PC-9 (cell line): ENCODE results near the gene PLEKHA4. TPM values are rescaled to one million over a fixed set of nuclear protein-coding genes. Genes with fewer than 3 reads are reported as not detected.
"Not testable (repeated sequence)": the region's sequence is repeated elsewhere in the genome, so short reads cannot be mapped to it uniquely, and the experiment has no call there.

Source experiments
- BruUV-seq: library from RNA; stranded (reverse); fragments of 400-500 nt; replicated peaks from 2 replicates; lab custom pipeline; 2021; lab: Mats Ljungman, UMichigan
- CTCF ChIA-PET: fragments of 300-600 bp; sonication (Branson Sonifier 250); formaldehyde crosslinking; loops from one replicate; lab custom pipeline; 2022; ENCODE audit warnings: antibody characterized with exemption; lab: Charles Lee
- POLR2A ChIA-PET: fragments of 300-600 bp; sonication (Branson Sonifier 250); formaldehyde crosslinking; loops from one replicate; lab custom pipeline; 2022; ENCODE audit warnings: antibody characterized with exemption; ENCODE audit not compliant: unreplicated experiment; lab: Charles Lee
- DNase-seq, 2 experiments: peaks; one replicate each; pipeline versions ENCODE4 v3.0.0 to v3.0.0-alpha.2; 2015 to 2022; ENCODE audit warnings: mixed read lengths in 1 of 2
- H2AFZ ChIP-seq: fragments of 200-600 bp; sonication (generic); 2 replicates; pipeline ENCODE4 v1.8.1; 2017; ENCODE audit warnings: antibody characterized with exemption
- H3F3A ChIP-seq: fragments of 200-600 bp; sonication (generic); 2 replicates; pipeline ENCODE4 v1.8.1; 2017; ENCODE audit warnings: antibody characterized with exemption, mild to moderate bottlenecking, low read depth; ENCODE audit not compliant: insufficient read depth
- H3K27ac ChIP-seq: fragments of 200-600 bp; sonication (generic); 2 replicates; pipeline ENCODE4 v1.6.1; 2016; ENCODE audit warnings: mixed run types
- H3K27me3 ChIP-seq: fragments of 200-600 bp; sonication (generic); 2 replicates; pipeline ENCODE4 v1.6.1; 2016; ENCODE audit warnings: low read depth, mixed run types; ENCODE audit not compliant: insufficient read depth
- H3K36me3 ChIP-seq: fragments of 200-600 bp; sonication (generic); 2 replicates; pipeline ENCODE4 v1.6.1; 2016; ENCODE audit warnings: low read depth, mixed run types
- H3K4me1 ChIP-seq: fragments of 200-600 bp; sonication (generic); replicated peaks from 2 replicates; pipeline ENCODE4 v1.6.1; 2016; ENCODE audit warnings: mixed run types; ENCODE audit not compliant: insufficient read depth
- H3K4me2 ChIP-seq: fragments of 200-600 bp; sonication (generic); 2 replicates; pipeline ENCODE4 v1.6.1; 2017; ENCODE audit warnings: mixed run types
- H3K4me3 ChIP-seq: fragments of 200-600 bp; sonication (generic); 2 replicates; pipeline ENCODE4 v1.6.1; 2016; ENCODE audit warnings: mixed run types
- H3K79me2 ChIP-seq: fragments of 200-600 bp; sonication (generic); 2 replicates; pipeline ENCODE4 v1.6.1; 2017; ENCODE audit warnings: low read depth, mixed run types
- H3K9me2 ChIP-seq: fragments of 200-600 bp; sonication (generic); 2 replicates; pipeline ENCODE4 v1.8.1; 2017; ENCODE audit warnings: mild to moderate bottlenecking; ENCODE audit not compliant: insufficient read depth
- H3K9me3 ChIP-seq: fragments of 200-600 bp; sonication (generic); 2 replicates; pipeline ENCODE4 v1.8.1; 2016; ENCODE audit warnings: low read depth; ENCODE audit not compliant: insufficient read depth
- H4K20me1 ChIP-seq: fragments of 200-600 bp; sonication (generic); 2 replicates; pipeline ENCODE4 v1.8.1; 2017; ENCODE audit not compliant: insufficient read depth
- CTCF ChIP-seq: fragments of 200-600 bp; sonication (generic); conservative IDR thresholded peaks from 2 replicates; pipeline ENCODE4 v1.6.1; 2017; ENCODE audit warnings: mixed run types, antibody characterized with exemption, mild to moderate bottlenecking, moderate library complexity
- EZH2 ChIP-seq: fragments of 200-600 bp; sonication (generic); IDR thresholded peaks from 2 replicates; pipeline ENCODE4 v1.8.0; 2017; ENCODE audit warnings: antibody characterized with exemption, low read depth
- intact Hi-C: fragments of 100-400 bp; cut with micrococcal nuclease; formaldehyde crosslinking; loops from one replicate; pipeline ENCODE4 v1.10.0; 2022; ENCODE audit not compliant: unreplicated experiment
- total RNA-seq: library from RNA; stranded (reverse); gene quantifications from 2 replicates; pipeline ENCODE4 v1.2.3, GENCODE V29; 2021

The PLEKHA4 gene
- total RNA-seq, 1 experiment from 2014 or later: 0.79 TPM

DNA sequence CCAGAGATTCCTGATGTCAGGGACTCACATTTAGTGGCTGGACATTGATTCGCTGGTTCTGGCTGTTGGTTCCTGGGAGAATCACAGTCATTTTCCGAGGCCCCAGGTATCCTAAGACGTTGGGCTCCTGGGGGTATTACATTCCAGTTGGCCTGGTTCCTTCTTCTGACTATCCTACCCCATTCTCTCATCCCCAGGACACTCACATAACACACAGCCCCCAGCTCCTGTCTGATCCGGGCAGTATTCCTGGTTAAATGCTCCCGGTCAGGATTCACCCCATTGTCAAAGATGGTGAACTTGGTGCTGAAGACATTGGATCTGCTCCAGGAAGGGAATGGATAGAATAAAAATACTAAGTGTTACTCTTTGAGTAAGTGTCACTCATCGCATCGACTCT lies 15.3 kb upstream of the PLEKHA4 start:
- Histone ChIP-seq H3K27ac (no peak overlapping the region), H3K36me3 (peaks cover under 1% of the 10 kb centered on the region; the same call in 1 of the 2 replicates), H3K79me2 (no peaks in the 10 kb centered on the region), H2AFZ (no peak overlapping the region), H3K4me2 (no peak overlapping the region), H3K9me3 (peaks cover 7% of the 10 kb centered on the region; the same call in 1 of the 2 replicates), H3F3A (peaks cover 15% of the 10 kb centered on the region; the same call in 1 of the 2 replicates), H3K9me2 (no peaks in the 10 kb centered on the region), H3K27me3 (no peaks in the 10 kb centered on the region), H3K4me1 (no peaks in the 10 kb centered on the region), H4K20me1 (no peaks in the 10 kb centered on the region), H3K4me3 (no peak overlapping the region)
- POLR2A ChIA-PET: no interaction called here
- no peak for DNase-seq
- TF ChIP-seq EZH2 (no peak), CTCF (no peak)
- BruUV-seq: no TSS peak
- intact Hi-C loops: no loop called here
- CTCF ChIA-PET: no interaction called here

DNA sequence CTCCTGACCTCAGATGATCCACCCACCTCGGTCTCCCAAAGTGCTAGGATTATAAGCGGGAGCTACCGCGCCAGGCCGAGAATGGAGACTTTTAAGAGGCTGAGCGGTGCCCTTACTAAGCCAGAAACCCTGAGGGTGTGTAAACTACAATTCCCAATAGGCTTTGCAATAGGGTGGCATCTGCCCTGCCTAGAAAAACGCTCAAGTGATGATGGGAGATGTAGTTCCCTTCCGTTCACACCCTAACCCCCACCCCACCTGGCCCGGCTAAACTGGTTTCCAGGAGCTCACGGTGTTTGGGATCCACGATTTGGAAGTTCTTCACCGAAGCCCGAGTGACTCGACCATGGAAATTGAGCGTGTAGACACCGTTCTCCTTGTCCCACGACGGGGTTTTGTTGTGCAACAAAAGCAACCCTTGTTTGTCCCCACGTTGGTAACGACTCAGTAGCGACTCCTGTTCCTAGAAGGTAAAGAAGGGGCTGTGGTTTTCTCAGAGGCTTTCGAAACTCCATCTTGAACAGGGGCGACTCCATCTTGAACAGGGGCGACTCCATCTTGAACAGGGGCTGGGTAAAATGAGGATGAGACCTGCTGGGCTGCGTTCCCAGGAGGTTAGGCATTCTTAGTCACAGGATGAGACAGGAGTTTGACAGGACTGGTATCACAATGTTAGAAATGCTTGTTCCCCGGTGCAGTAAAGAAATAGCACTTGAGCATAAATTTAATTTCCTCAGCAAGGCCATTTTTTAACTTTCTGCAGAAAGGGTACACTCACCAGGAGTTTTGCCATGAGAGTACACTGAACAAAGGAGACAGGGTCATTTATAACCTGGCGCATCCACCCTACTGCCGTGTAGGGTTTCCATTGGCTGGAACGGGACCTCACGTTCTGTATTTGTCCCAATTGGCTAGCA lies 13.6 kb upstream of the PLEKHA4 start:
- Histone ChIP-seq H3K4me1 (no peaks in the 10 kb centered on the region), H3K27me3 (no peaks in the 10 kb centered on the region), H4K20me1 (peaks cover 9% of the 10 kb centered on the region), H3K4me3 (no peak overlapping the region), H3K36me3 (peaks cover 5% of the 10 kb centered on the region; the same call in 1 of the 2 replicates), H3K9me3 (peaks cover 7% of the 10 kb centered on the region; the same call in 1 of the 2 replicates), H2AFZ (no peak overlapping the region), H3K27ac (no peak overlapping the region), H3K79me2 (peaks cover 4% of the 10 kb centered on the region), H3F3A (peaks cover 32% of the 10 kb centered on the region), H3K9me2 (no peaks in the 10 kb centered on the region), H3K4me2 (no peak overlapping the region)
- TF ChIP-seq CTCF (no peak), EZH2 (no peak)
- intact Hi-C loops: no loop called here
- ChIA-PET CTCF (no interaction called here), POLR2A (interaction anchor here (0.6 to 0.7 kb wide), 3 partner anchors 10 to 389 kb away, joined by 3 to 5 read pairs (median 4); no protein-coding TSS in a partner anchor)
- BruUV-seq: no TSS peak
- no peak for DNase-seq

DNA sequence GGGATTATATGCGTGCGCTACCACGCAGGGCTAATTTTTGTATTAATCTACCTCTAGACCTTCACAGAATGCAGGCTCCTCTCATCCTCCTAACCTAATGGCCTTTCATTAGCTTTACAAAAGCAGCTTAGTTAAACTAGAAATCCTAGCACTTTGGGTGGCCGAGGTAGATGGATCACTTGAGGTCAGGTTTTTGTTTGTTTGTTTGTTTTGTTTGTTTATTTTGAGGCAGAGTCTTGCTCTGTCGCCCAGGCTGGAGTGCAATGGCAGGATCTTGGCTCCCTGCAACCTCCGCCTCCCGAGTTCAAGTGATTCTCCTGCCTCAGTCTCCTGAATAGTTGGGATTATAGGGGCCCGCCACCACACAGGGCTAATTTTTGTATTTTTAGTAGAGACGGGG lies 11.3 kb upstream of the PLEKHA4 start:
- H3K9me3 ChIP-seq, CTCF ChIA-PET, intact Hi-C loops, H3K27me3 ChIP-seq, H3K4me2 ChIP-seq, H3K4me1 ChIP-seq, DNase-seq, H3K9me2 ChIP-seq, H3K4me3 ChIP-seq, H3K27ac ChIP-seq, H2AFZ ChIP-seq, BruUV-seq: not testable (repeated sequence)
- H3K79me2 ChIP-seq: peaks cover 19% of the 10 kb centered on the region
- POLR2A ChIA-PET: interaction anchor here (0.6 to 0.7 kb wide), 4 partner anchors 32 to 911 kb away, joined by 3 to 19 read pairs (median 5); partner anchors contain the start of genes FAM83E and GYS1
- H3F3A ChIP-seq: peaks cover 45% of the 10 kb centered on the region
- peaks cover 23% of the 10 kb centered on the region for H4K20me1 ChIP-seq
- H3K36me3 ChIP-seq: peaks cover 15% of the 10 kb centered on the region
